Epithelial cell of esophagus (primary cell): ENCODE data around the gene AFAP1.
"Not testable (repeated sequence)": the region's sequence is repeated elsewhere in the genome, so short reads cannot be mapped to it uniquely, and the experiment has no call there.

Experiments
- DNase-seq: peaks from one replicate; pipeline ENCODE4 v3.0.0; 2010; ENCODE audit warnings: low read depth
- H3K4me3 ChIP-seq: 2 replicates; pipeline ENCODE4 v1.5.1; 2011; ENCODE audit warnings: mild to moderate bottlenecking, low read length, control low read depth
- CTCF ChIP-seq: IDR thresholded peaks from 2 replicates; pipeline ENCODE4 v1.5.1; 2011; ENCODE audit warnings: low read depth, mild to moderate bottlenecking, low read length, control low read depth, inconsistent platforms; ENCODE audit not compliant: insufficient read depth; ENCODE audit errors: missing control alignments

AFAP1 gene

GRCh38 chr4:7945709-7946380 lies 6.2 kb upstream of the AFAP1 start:
- no peak overlapping the region for H3K4me3 ChIP-seq
- DNase-seq = no peak
- TF ChIP-seq CTCF = no peak

- no peak for DNase-seq
- TF ChIP-seq CTCF = no peak
- H3K4me3 ChIP-seq = no peak overlapping the region
Observed at GRCh38 chr4:7944599-7945220, 5.0 kb upstream of the AFAP1 start.

- H3K4me3 ChIP-seq, DNase-seq: not testable (repeated sequence)
Observed at GRCh38 chr4:7943688-7944087, 4.0 kb upstream of the AFAP1 start.

- TF ChIP-seq CTCF = no peak
- H3K4me3 ChIP-seq = no peak overlapping the region
- no peak for DNase-seq
Observed at GRCh38 chr4:7943211-7943610, 3.5 kb upstream of the AFAP1 start.

- TF ChIP-seq CTCF = no peak
- H3K4me3 ChIP-seq = no peak overlapping the region
Observed at GRCh38 chr4:7941965-7942496, 2.4 kb upstream of the AFAP1 start.

GRCh38 chr4:7941111-7941964 lies 1.7 kb upstream of the AFAP1 start:
- peak; percentile 41 for DNase-seq
- no peak overlapping the region for H3K4me3 ChIP-seq
- no peak for TF ChIP-seq CTCF

More at GRCh38 chr4:7941965-7942496, 2.4 kb upstream of the AFAP1 start:
- DNase-seq = no peak

GRCh38 chr4:7938609-7939376 lies 868 bp downstream of the AFAP1 start:
- H3K4me3 ChIP-seq = peak overlapping the region; percentile 69
- no peak for TF ChIP-seq CTCF

More at GRCh38 chr4:7938609-7939376, 868 bp downstream of the AFAP1 start:
- peak; percentile 24 for DNase-seq
